Activated CD8-positive, alpha-beta memory T cell treated with anti-CD3 and anti-CD28 coated beads, Interleukin-2, amount 50 U/mL, for 1 hour (primary cell): Measurements from ENCODE around the gene DPH2.
A peak's percentile ranks its signal among the peaks of the same experiment; 100 is the strongest.

Experiments used
- DNase-seq: peaks from one replicate; pipeline ENCODE4 v3.0.0-alpha.2; 2020; ENCODE audit errors: extremely low read depth

DPH2 gene

GRCh38 chr1:43969746-43970466 lies at the start of gene DPH2:
Gene DPH2, plus strand, starts transcription at chr1:43970010. Its CDS starts 166 bp downstream, at chr1:43970176.
- peak; percentile 90 for DNase-seq

GRCh38 chr1:43921022-43921421 lies 48.8 kb upstream of the DPH2 start:
- DNase-seq = no peak

GRCh38 chr1:43924516-43924915 lies 45.3 kb upstream of the DPH2 start:
- DNase-seq = no peak

GRCh38 chr1:43925846-43926245 lies 44.0 kb upstream of the DPH2 start:
- DNase-seq = no peak

- DNase-seq = no peak
Measured at GRCh38 chr1:43930168-43930948, 39.5 kb upstream of the DPH2 start.

GRCh38 chr1:43930949-43931275 lies 38.9 kb upstream of the DPH2 start:
- DNase-seq = no peak

GRCh38 chr1:43931711-43932660 lies 37.8 kb upstream of the DPH2 start:
- DNase-seq = no peak

- DNase-seq = no peak
Measured at GRCh38 chr1:43932786-43933385, 36.9 kb upstream of the DPH2 start.

GRCh38 chr1:43933386-43934100 lies 36.3 kb upstream of the DPH2 start, which contains the start of gene ARTN:
Gene ARTN, plus strand, starts transcription at chr1:43933801. Its CDS starts 1,856 bp downstream, at chr1:43935657.
- DNase-seq = no peak

GRCh38 chr1:43934101-43934985 lies 35.5 kb upstream of the DPH2 start:
- DNase-seq = peak; percentile 18

GRCh38 chr1:43934986-43935324 lies 34.9 kb upstream of the DPH2 start:
- DNase-seq = no peak

GRCh38 chr1:43935711-43936427 lies 33.9 kb upstream of the DPH2 start:
- no peak for DNase-seq

- no peak for DNase-seq
Measured at GRCh38 chr1:43936431-43937151, 33.2 kb upstream of the DPH2 start.

- no peak for DNase-seq
Measured at GRCh38 chr1:43937179-43937865, 32.5 kb upstream of the DPH2 start.

- no peak for DNase-seq
Measured at GRCh38 chr1:43938383-43938782, 31.4 kb upstream of the DPH2 start.

GRCh38 chr1:43938892-43939587 lies 30.8 kb upstream of the DPH2 start:
- DNase-seq = no peak

GRCh38 chr1:43942411-43942810 lies 27.4 kb upstream of the DPH2 start:
- DNase-seq = no peak

GRCh38 chr1:43944860-43945259 lies 24.9 kb upstream of the DPH2 start:
- DNase-seq = no peak
